Kidney (tissue), 14 donors: Measurements from ENCODE around the gene TET3. TPM values are rescaled to one million over a fixed set of nuclear protein-coding genes. Genes with fewer than 3 reads are reported as not detected.

Experiments used
- DNase-seq, 5 donors: peaks; one replicate each; pipeline ENCODE4 v3.0.0-alpha.2; 2013 to 2020
- FAIRE-seq: peaks from 2 replicates; lab custom pipeline; 2012; peaks lifted over from hg19 to GRCh38; lab: Jason Lieb, UNC
- H3K27ac ChIP-seq, 2 donors: one replicate each; pipeline ENCODE4 v1.7.0; 2013; ENCODE audit warnings: low read depth in 2 of 2, low read length in 2 of 2, inconsistent platforms in 1 of 2
- H3K27me3 ChIP-seq: one replicate; pipeline ENCODE4 v1.7.1; 2013; ENCODE audit warnings: low read length, inconsistent platforms; ENCODE audit not compliant: control insufficient read depth, insufficient read depth
- H3K36me3 ChIP-seq, 3 donors: one replicate each; pipeline versions ENCODE4 v1.7.0 to v1.7.1; 2013; ENCODE audit warnings: low read length in 3 of 3, control low read depth in 1 of 3, inconsistent platforms in 1 of 3; ENCODE audit not compliant: insufficient read depth in 3 of 3, control insufficient read depth in 2 of 3
- H3K4me1 ChIP-seq, 3 donors: one replicate each; pipeline versions ENCODE4 v1.7.0 to v1.7.1; 2013; ENCODE audit warnings: low read length in 3 of 3, inconsistent platforms in 1 of 3, low read depth in 1 of 3; ENCODE audit not compliant: control insufficient read depth in 2 of 3, insufficient read depth in 2 of 3
- H3K4me3 ChIP-seq, 3 donors: one replicate each; pipeline versions ENCODE4 v1.7.0 to v1.8.1; 2013; ENCODE audit warnings: low read length in 3 of 3, control low read depth in 1 of 3, inconsistent platforms in 1 of 3
- H3K9ac ChIP-seq, 3 donors: one replicate each; pipeline versions ENCODE4 v1.7.0 to v1.7.1; 2013; ENCODE audit warnings: low read length in 3 of 3, control low read depth in 1 of 3, inconsistent platforms in 1 of 3
- H3K9me3 ChIP-seq, 3 donors: one replicate each; pipeline versions ENCODE4 v1.7.0 to v1.7.1; 2013; ENCODE audit warnings: low read length in 3 of 3, control low read depth in 1 of 3, inconsistent platforms in 1 of 3; ENCODE audit not compliant: control insufficient read depth in 2 of 3, insufficient read depth in 1 of 3
- CTCF ChIP-seq: IDR thresholded peaks from 3 replicates; pipeline ENCODE4 v1.5.1; 2012; ENCODE audit warnings: mild to moderate bottlenecking, moderate library complexity, borderline replicate concordance; ENCODE audit not compliant: insufficient read depth; ENCODE audit errors: extremely low read depth
- intact Hi-C: fragments of 100-400 bp; cut with DNase I; formaldehyde crosslinking; loops from one replicate; pipeline ENCODE4 v1.11.1; 2022
- polyA plus RNA-seq: library from polyadenylated mRNA; stranded (reverse); fragments of 350-450 nt; fragmentation: Illumina TruSeq; extraction: RNeasy Lipid Tissue Mini Kit (QIAGEN cat#74804); gene quantifications from one replicate; pipeline ENCODE4 v1.2.3, GENCODE V29; 2014; ENCODE audit warnings: low read depth, low replicate concordance; ENCODE audit not compliant: insufficient read depth
- total RNA-seq: library from RNA; stranded (reverse); fragmentation: NEBNext Ultra II Directional; extraction: Animal tissue kit (Norgen Biotek cat#: 25700); gene quantifications from one replicate; pipeline ENCODE4 v1.2.1, GENCODE V29; 2021
- donor health status: control.
- donor health status: control.
- donor health status: control.
- donor health status: control.
- donor health status: control.
- donor health status: DM: yes; HTN: yes; CAD: no.
- donor health status: Normal renal cell carcinoma (clear cell type).

The TET3 gene
- total and polyA plus RNA-seq, 2 donors from 2014 or later = 0.52 to 13.1 TPM

DNA sequence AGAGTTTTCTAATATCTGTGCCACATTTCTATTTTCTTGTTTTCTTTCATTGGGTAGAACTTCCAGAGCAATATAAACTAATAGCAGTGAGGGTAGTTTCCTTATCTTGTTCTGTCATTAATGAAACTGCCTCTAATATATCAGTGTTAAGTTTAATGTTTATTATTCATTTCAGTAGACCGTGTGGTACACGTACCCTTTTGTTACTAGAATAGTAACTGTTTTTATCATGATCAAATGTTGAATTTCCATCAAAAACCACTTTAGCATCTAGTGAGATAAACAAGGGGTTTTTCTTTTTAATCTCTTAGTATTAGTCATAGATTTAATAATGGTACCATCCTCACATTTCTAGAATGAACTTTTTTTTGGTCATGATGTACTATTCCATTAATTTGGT, 42.0 kb upstream of the TET3 start:
- Histone ChIP-seq H3K27ac (no peak overlapping the region), H3K9me3 (no peaks in the 10 kb centered on the region), H3K36me3 (peaks cover 3 to 15% (median 14%) of the 10 kb centered on the region in 3 donors), H3K9ac (no peak overlapping the region), H3K4me1 (no peaks in the 10 kb centered on the region), H3K4me3 (no peak overlapping the region), H3K27me3 (no peaks in the 10 kb centered on the region)
- FAIRE-seq (no peak), DNase-seq (no peak)
- TF ChIP-seq CTCF = no peak
- intact Hi-C loops = no loop called here

DNA sequence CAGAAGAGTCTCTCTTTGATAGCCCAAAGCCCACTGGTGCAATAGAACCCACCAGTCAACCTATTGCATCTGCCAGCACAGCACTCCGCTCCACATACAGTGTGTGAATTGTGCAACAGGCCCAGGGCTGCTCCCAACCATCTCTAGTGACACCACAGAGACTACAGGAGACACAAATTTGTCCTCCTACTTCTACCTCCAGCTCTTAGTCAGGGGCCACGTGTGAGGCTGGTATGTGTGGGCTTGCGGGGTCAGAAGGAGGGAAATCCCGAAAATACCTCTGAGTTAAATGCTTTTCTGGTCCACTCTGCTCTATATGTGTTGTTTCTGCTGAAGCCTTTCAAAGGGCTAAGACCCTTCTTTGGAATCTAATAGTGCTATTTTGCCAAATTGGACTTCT, 40.0 kb upstream of the TET3 start:
- H3K4me3 ChIP-seq = no peak overlapping the region
- H3K36me3 ChIP-seq = peaks cover 3 to 26% (median 23%) of the 10 kb centered on the region in 3 donors
- no peak for TF ChIP-seq CTCF
- intact Hi-C loops = no loop called here
- no peak overlapping the region for H3K9ac ChIP-seq
- H3K9me3 ChIP-seq = no peaks in the 10 kb centered on the region
- DNase-seq = no peak
- no peak for FAIRE-seq
- H3K27ac ChIP-seq = no peak overlapping the region
- H3K4me1 ChIP-seq = no peaks in the 10 kb centered on the region
- no peaks in the 10 kb centered on the region for H3K27me3 ChIP-seq

- no peak overlapping the region for H3K27ac ChIP-seq
- peaks cover 3 to 36% (median 28%) of the 10 kb centered on the region in 3 donors for H3K36me3 ChIP-seq
- no peaks in the 10 kb centered on the region for H3K9me3 ChIP-seq
- H3K9ac ChIP-seq = no peak overlapping the region
- no peak overlapping the region for H3K4me3 ChIP-seq
- no peaks in the 10 kb centered on the region for H3K4me1 ChIP-seq
- no peaks in the 10 kb centered on the region for H3K27me3 ChIP-seq
- DNase-seq = no peak
- intact Hi-C loops = no loop called here
- TF ChIP-seq CTCF = no peak
- no peak for FAIRE-seq
These were observed 38.5 kb upstream of the TET3 start for GRCh38 chr2:73946215-73946614.

GRCh38 chr2:73946666-73947065, 38.0 kb upstream of the TET3 start:
- H3K27ac ChIP-seq = no peak overlapping the region
- no peaks in the 10 kb centered on the region for H3K27me3 ChIP-seq
- TF ChIP-seq CTCF = no peak
- intact Hi-C loops = no loop called here
- DNase-seq (no peak), FAIRE-seq (no peak)
- H3K4me1 ChIP-seq = no peaks in the 10 kb centered on the region
- peaks cover 6 to 41% (median 28%) of the 10 kb centered on the region in 3 donors for H3K36me3 ChIP-seq
- H3K9me3 ChIP-seq = no peaks in the 10 kb centered on the region
- H3K9ac ChIP-seq = no peak overlapping the region
- H3K4me3 ChIP-seq = no peak overlapping the region
